HG03280 (cell line): ENCODE data around the gene ADH4.
A peak's percentile ranks its signal among the peaks of the same experiment; 100 is the strongest.
"Not testable (repeated sequence)": the region's sequence is repeated elsewhere in the genome, so short reads cannot be mapped to it uniquely, and the experiment has no call there.

Experiments
- ATAC-seq: cut with Tn5 transposase; IDR thresholded peaks from one replicate; pipeline ENCODE4 v1.9.1; 2021; ENCODE audit warnings: mild to moderate bottlenecking, moderate library complexity; ENCODE audit not compliant: unreplicated experiment

Gene ADH4

DNA sequence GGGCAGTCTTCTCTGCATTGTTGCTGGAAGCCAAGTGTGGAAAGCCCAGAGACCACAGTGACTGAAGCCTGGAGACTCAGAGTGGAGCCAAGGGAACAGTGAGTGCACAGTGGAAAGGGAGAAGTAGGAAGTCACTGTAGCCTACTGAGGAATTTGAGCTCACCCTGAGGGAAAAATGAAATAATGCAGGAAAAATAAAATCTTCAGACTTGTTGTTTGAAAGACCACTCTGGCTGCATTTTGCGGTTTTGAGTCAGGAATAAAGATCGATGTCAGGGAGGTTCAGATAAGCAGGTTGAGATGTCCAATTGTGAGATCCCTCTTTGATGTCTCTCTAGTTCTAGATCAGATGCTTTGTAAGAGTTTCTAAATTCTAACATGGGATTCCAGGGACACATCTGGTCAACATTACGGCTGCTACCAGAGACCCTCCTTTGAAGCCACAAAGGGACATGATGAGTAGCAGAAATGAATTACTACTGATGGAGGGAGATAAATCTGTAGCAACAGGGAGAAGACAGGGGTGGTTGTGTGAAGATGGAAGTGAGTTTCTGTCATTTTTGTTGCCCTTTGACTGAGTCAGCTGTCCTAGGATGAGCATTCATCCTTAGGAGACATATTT lies 8.4 kb downstream of the ADH4 start:
- no peak for ATAC-seq

DNA sequence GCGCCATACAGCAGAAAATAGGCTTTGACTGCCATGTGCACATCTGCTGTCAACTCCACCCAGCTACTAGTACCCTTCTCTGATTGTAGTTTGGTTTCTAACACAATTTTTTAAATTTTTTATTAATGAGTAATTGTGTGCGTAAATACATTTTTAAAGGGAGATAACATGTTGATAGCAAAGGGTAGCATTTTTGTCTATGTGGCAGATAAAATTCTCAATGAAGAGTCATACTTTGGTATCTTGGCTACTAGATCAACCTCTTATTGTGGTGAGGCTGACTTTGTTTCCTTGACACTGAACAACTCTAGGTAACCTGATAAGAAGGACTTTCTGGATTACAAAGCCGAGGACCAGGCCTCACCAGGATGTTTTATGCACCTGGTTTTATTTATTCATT lies 9.5 kb downstream of the ADH4 start:
- ATAC-seq = no peak

DNA sequence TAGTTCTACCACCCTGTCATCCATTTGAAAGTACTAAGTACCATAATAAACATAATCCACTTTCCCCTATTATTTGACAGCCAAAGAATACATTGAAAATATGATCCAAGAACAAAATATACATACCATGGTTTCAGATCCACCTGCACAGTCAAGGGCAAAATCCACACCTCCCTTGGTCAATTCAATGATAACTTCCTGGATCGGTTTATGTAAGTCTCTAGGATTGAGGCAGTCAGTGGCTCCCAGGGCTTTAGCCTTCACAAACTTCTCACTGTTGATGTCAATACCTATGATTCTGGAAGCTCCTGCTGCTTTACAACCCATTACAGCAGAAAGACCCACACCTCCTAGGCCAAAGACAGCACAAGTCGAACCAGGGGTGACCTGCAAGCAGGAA lies 12.7 kb downstream of the ADH4 start:
- ATAC-seq = no peak

DNA sequence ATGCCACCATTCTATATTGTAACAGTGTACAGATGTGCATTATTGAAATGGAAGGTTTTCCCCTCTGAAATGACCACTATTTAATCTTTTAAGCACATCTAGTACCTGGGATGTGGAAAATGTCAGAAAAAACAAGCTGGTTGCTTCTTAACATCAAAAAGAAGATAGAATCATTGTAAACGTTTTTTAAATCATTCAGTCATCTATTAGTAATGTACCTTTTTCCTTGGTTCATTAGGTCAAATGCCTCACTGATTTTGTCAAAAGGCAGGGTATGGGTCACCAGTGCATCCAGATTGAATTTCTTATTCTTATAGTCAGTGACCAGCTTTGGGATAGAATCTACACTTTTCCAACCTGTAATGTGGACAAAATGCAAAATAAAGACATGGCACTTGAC lies 17.7 kb downstream of the ADH4 start:
- ATAC-seq = no peak

DNA sequence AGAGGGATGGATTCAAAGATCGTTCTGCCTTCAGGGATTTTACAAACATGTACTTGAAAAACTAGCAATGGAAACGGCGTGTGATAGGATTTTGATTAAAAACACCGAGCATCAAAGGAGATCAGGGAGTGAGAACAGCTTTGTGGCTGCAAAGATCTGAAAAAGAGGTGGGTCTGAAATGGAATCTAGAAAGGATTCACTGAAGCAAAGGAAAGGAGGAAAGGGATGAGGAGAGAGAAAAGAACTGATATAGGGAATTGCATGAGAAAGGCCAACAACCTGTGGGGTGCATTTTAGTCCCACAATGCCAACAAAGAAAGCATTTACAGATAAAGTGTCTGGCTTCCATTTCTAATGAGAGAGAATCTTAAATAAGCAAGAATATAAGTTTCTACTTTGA lies 23.1 kb downstream of the ADH4 start:
- ATAC-seq = no peak

DNA sequence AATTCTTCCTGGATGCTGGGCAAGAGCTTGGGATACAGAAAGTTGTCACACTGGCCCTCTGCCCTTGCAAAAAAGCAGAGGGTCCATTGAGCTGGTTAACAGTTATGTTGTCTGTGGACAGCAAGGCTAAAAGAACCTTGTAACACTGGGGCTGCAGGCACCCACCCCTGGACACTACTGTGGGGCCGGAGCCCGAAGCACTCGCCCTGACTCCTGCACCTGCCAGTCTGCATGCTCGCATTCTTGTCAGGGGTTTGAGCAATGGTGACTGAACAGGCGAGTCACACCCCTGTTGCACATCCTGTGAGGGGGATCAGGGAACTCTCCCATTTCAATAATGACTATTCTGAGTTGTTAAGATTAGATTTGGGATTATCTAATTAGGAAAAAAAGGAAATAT lies 23.6 kb downstream of the ADH4 start:
- ATAC-seq = no peak

DNA sequence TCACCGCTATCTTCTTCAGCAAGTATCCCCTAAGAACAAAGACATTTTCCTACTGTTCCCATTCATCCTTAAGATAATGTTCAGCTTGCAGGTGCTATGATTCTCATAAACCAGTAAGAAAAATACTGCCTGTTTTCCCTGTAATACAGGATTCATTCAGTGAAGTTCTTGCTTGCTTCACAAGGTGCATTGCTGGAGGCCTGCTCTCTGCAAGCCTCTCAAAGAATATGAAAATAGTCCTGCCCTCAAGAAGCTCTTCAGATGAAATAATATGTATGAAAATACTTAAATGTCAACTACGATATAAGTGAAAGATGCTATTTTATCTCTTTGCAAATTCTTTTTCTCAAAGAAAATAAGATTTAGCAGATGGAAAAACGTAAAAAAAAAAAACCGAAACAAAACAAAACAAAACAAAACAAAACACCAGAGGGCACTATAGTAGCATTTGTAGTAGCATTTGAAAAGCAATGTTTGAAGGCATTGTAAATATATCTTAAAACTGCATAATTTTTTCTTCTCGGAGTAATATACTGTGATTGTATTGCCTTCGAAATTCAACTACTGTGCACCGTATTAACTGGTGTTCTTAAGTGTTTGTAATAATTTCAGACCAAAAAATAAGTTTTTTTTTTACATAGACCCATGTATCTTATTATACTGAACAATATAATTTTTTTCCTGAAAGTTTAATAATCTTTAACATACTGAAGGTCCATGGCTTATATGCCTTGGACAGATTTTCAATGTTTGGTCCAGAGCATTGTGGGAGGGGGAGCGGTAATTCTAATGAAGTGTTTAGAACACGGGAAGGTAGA lies 26.0 kb downstream of the ADH4 start:
- no peak for ATAC-seq

DNA sequence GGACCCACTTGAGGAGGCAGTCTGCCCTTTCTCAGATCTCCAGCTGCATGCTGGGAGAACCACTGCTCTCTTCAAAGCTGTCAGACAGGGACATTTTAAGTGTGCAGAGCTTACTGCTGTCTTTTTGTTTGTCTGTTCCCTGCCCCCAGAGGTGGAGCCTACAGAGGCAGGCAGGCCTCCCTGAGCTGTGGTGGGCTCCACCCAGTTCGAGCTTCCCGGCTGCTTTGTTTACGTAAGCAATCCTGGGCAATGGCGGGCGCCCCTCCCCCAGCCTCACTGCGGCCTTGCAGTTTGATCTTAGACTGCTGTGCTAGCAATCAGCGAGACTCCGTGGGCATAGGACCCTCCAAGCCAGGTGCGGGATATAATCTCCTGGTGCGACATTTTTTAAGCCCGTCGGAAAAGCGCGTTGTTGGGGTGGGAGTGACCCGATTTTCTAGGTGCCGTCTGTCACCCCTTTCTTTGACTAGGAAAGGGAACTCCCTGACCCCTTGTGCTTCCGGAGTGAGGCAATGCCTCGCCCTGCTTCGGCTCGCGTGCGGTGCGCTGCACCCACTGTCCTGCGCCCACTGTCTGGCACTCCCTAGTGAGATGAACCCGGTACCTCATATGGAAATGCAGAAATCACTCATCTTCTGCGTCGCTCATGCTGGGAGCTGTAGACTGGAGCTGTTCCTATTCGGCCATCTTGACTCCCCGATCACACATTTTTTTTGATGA lies 26.8 kb downstream of the ADH4 start:
- ATAC-seq = not testable (repeated sequence)

DNA sequence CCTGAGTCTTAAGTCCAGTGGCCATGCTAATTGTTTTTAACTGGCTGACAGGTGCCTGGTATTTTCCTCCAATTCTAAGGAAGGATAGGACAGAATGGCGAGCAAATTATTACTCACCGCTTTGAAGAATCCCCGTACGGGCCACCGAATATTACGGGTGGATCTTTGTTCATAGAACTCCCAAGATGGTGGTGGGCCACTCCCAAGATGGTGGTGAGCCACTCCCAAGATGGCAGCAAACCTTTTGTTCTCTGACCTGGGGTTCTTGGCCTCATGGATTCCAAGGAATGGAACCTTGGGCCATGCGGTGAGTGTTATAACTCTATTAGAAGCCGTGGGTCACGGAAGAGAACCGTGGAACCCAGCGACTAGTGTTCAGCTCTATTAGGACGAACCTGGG lies 34.8 kb downstream of the ADH4 start:
- not testable (repeated sequence) for ATAC-seq

DNA sequence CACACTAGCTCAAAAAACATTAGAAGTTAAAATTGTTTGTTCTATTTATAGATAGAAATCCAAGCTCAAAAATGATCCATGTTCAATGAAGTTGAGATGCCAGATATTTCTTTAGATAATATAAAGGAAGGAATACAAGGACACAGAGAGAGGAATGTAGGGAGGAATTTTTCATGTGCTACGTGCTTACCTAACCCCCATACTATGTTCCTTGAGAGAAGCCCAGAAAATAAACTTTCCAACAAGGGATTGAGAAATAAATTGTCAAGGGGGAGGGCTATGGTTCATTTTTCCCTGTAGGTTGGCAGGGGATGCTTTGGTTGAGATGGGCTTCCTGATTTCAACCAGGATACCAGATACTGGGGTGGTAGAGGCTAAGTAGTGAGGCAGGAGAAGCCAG lies 39.9 kb downstream of the ADH4 start:
- no peak for ATAC-seq

DNA sequence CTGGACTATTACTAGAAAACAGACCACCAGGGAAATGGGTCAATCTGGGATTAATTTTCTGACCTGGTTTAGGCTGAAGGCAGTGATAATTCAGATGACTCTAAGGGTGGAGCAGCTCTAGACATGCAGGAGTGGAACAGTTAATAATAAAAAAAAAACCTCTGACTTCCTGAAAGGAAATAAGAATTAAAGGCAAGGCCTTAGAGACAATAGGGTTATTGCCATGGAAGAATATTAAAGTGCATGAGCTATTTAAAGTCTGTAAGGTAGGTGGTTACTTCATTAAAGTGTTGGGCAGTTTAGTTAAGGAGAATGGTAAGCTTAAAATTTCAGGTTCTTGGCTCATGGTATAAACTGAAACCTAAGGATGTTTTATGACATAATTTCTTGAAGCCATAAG lies 40.9 kb downstream of the ADH4 start:
- ATAC-seq = no peak

DNA sequence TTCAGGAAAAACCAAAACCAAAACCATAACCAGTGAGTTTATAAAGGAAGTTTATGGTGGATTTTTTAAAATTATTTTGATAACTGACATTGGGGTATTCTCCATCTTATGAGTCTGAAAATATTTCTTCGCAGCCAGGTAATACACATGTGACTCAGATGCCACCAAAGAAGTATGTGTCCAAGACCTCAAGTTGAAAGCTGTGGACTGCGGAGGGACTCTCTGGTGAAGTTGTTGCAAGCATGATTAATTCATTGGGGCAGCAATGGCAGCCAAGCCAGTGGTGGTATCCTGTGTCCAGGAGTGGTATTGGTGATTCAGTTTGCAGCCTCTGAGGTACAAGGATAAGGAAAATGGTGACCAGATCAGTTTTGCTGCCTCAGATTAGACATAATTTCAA lies 41.5 kb downstream of the ADH4 start:
- no peak for ATAC-seq

DNA sequence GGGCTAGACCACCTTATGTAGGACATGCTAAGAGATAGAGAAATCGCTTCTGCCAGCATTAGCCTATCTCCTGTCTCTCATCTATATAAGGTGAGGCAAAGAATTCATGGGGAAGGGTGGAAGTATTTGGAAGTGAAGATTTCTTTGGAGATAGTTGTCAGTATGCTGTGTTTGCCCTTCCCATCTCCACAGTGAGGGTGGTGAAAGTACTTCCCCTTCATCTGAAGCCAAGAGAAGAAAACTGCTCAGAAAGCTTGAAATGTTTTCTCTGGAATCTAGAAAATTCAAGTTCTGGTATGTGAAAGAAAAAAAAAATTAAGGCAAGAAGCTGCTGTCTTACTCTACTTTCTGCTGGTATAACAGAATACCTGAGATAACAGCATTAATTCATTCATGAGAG lies 43.2 kb downstream of the ADH4 start:
- no peak for ATAC-seq

DNA sequence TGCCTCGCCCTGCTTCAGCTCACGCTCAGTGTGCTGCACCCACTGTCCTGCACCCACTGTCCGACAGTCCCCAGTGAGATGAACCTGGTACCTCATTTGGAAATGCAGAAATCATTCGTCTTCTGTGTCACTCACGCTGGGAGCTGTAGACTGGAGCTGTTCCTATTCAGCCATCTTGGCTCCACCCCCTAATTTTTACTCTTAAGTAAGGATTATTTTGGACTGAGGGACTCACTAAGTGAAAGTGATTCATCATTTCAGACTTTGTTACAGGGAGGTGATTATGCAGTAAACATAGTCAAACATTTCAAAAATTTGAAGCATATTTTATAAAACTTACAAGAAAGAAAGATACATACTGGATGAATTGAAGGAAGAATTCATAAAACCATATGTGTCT lies 44.3 kb downstream of the ADH4 start:
- not testable (repeated sequence) for ATAC-seq

DNA sequence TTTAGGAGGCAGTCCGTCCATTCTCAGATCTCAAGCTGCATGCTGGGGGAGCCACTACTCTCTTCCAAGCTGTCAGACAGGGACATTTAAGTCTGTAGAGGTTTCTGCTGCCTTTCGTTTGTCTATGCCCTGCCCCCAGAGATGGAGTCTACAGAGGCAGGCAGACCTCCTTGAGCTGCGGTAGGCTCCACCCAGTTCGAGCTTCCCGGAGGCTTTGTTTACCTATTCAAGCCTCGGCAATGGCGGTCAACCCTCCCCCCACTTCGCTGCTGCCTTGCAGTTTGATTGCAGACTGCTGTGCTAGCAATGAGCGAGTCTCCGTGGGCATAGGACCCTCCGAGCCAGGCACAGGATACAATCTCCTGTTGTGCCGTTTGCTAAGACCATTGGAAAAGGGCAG lies 44.8 kb downstream of the ADH4 start:
- ATAC-seq = no peak

DNA sequence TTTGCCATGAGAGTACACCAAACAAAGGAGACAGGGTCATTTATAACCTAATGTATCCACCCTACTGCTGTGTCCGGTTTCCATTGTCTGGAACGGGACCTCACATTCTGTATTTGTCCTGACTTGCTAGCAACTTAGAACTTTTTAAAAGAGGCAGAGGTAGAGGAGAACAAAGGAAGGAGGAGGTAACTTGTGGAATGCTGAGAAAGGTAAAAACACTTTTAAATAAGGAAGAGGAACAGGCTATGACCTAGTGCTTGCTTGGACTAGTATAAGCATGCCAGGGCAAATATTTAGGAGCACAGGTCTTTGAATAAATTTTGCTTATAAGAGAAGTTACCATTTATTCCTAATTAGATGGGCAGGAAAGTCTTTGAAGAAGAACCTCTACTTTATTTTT lies 52.3 kb downstream of the ADH4 start:
- ATAC-seq = not testable (repeated sequence)

DNA sequence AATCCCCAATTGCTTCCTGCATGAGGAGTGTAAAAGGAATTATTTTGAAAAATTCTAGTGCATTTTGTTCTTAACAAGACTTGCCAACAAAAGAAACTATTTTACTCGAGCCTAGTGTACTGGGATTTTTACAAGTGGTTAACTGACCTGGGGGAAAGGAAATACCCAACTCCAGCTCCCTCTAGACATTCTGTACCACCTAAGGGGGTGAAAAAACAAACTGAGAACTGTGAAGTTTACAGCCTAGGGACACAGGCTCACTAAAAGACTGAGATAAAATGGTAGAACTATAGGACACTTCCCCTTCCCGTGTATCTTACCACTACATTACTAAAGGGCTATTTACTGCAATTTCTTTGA lies 52.9 kb downstream of the ADH4 start:
- no peak for ATAC-seq

DNA sequence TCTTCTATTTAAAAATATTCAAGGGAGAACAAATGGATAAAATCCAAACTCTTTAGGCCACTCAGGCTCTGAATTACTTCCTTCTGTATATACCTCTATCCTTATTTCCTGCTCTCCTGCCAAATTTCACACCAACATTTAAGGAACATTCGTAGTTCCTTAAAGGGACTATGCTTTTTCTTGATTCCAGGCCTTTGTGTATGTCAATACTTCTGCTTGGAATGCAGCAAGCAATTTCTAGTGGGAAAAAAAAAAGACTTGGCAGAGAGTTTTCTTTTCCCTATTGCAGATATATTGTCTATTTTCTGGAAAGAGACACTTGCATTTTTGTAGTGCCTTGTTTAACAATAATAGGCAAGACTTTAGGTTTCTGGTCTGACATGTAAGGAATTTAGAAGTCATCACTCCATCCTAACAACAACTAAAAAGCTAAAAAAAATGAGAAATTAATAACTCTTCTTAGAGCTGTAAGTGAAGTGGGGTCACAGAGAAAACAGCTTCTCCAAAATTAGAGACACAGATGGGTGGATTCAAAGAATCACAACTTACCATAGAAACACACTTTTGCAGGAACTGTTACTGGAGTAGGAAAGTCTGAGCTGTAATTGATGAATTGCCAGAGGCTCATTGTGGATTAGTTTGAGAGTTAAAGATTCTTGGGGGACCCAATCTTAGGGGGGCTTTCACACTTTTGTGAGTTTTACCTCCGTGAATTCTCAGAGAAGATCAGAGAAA lies 53.4 kb downstream of the ADH4 start:
- no peak for ATAC-seq

DNA sequence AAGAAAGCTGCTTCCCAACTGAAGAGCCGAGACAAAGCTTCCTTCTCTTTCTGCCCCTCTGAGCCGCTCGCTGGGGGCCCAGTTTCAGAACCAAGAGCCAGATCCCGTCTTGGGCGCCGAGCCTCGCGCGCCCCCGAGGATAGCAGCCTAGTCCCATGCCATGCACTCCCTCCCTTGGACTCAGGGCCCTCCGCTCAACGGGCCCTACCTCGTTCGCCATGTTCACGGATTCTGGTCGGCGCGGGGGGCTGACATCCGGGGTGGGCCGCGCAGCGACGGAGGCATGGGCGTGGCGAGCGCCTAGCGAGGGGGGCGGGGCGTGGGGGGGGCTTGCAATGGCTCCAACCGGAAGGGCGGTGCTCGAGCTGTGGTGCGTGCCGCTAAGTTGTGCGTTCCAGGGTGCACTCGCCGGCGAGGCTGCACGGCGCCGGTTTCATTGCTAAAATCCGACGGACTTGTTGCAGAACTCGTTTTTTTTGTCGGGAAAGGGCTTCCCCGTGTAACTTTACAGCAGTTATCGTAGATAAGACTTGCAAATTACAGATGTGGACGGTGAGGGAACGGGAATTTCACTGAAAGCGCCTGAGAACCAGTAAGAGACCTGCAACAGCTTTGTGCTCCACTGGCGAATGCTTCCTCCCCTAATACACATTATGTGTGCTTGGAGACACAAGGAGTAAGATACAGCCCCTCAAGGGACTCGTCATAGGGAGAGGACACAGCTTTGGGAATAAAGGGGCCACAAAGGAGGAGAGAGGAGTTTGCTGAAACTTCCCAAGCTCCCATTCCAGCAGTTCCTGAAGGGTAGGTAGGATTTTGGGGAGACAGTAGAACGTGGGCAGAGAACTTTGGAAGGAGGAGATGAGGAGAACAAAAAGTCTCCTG lies 55.4 kb downstream of the ADH4 start, which contains the start of gene ADH5:
ADH5 (minus strand) TSS at position 308 of the 885 bp plus-strand sequence; CDS start at position 220, 88 bp downstream.
- peak; percentile 97 for ATAC-seq

DNA sequence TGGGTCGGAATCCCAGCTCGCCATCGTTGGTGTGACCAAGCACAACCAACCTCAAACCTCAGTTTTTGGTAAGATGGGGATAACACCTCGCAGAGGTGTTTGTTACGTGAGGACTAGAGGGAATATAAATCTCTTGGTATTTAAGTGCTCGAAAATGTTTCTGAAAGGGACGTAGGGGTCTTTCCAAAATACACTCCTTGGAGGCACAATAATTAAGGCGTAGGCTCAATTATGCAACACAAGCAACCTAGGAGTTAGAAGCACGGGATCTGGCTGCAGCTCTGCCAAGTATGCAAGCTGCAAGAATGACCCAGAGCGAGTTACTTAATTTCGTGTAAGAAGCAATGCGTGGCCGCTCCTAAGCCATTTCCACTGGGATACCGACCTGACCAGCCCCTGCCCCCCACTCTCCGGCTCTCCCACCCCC lies 56.1 kb downstream of the ADH4 start:
- ATAC-seq = peak; percentile 11
